ENCODE measurements around the gene ANKRD29.
"Not testable (repeated sequence)": the region's sequence is repeated elsewhere in the genome, so short reads cannot be mapped to it uniquely, and the experiment has no call there.

Gene ANKRD29

DNA sequence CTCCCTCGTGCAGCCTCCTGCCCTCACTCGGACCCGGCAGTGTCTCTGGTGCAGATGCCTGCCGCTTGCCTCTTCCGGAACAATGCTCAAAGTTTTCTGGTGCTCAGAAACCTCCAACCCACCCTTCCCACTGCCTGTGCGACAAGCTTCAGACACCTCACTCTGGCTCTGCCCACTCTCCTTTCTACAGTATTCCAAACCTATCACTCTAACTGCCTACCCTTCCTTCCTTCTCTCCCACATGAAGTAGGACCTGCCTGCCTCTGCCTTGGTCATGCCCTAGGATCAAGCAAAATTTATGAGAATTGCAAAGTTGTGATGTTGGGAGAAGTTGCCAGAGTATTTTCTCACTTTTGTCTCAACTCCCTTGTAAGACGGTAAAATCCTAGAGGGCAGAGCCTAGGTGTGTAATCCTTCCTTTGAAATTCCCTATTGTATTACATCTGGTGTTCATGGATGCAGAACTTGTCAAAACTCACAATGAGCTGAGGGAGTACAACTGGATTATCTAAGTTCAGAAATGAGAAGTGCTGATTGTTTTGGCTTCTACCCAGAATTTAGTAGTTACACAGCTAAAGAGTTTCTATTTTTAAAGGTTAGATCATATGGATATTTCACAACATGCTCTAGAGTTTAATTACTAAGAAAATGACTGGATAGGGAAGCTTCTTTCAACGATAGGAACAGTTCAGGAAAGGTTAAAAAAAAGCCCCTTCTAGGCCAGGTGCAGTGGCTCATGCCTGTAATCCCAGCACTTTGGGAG, 83.6 kb downstream of the ANKRD29 start:
- peaks cover 0 to 55% (median 19%) of the 10 kb centered on the region in 4 donors for H3K4me1 ChIP-seq
- H3K4me3 ChIP-seq, result no peak overlapping the region
- TF ChIP-seq, protein P1, sequence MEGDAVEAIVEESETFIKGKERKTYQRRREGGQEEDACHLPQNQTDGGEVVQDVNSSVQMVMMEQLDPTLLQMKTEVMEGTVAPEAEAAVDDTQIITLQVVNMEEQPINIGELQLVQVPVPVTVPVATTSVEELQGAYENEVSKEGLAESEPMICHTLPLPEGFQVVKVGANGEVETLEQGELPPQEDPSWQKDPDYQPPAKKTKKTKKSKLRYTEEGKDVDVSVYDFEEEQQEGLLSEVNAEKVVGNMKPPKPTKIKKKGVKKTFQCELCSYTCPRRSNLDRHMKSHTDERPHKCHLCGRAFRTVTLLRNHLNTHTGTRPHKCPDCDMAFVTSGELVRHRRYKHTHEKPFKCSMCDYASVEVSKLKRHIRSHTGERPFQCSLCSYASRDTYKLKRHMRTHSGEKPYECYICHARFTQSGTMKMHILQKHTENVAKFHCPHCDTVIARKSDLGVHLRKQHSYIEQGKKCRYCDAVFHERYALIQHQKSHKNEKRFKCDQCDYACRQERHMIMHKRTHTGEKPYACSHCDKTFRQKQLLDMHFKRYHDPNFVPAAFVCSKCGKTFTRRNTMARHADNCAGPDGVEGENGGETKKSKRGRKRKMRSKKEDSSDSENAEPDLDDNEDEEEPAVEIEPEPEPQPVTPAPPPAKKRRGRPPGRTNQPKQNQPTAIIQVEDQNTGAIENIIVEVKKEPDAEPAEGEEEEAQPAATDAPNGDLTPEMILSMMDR (IDR thresholded peaks at IDR 0.05), result no peak
- peaks cover 0 to 21% (median 5%) of the 10 kb centered on the region in 3 donors for H3K36me3 ChIP-seq
- intact Hi-C loops (cut with DNase I; ENCODE audit: low total_unique reads), result no loop called here
- H3K9me3 ChIP-seq, result no peaks in the 10 kb centered on the region
- H3K27me3 ChIP-seq, result no peaks in the 10 kb centered on the region
- no peak overlapping the region for H3K27ac ChIP-seq
- DNase-seq, result no peak

DNA sequence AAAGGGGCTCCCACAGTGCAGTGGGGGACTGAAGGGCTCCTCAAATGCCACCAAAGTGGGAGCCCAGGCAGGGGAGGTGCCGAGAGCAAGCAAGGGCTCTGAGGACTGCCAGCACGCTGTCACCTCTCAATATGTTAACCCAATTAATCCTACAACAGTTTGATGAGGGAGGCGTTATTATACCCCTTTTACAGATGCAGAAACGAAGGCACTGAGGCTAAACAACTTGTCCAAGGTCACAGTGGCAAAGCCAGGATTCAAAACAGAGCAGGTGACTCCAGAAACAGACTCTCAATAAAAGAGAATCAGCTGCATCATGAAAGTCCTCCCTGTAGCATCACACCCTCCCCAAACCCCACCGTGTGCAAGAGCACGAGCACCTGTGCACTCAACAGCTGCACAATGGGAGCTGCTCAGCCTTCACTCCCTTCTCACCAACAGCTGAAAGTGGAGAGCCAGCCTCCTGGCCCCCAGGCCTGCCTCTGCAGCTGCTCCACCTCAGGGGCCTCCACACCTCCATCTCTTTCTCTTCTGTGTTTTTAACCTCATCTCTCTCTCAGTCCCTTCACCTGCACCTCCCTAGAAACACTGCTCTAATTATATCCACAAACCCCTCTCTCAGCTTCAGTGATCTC, 84.5 kb downstream of the ANKRD29 start:
- Histone ChIP-seq H3K4me1 (peaks cover 0 to 47% (median 15%) of the 10 kb centered on the region in 4 donors), H3K9me3 (no peaks in the 10 kb centered on the region), H3K4me3 (no peak overlapping the region), H3K36me3 (peaks cover under 1 to 21% (median 5%) of the 10 kb centered on the region in 3 donors), H3K27ac (no peak overlapping the region), H3K27me3 (no peaks in the 10 kb centered on the region)
- no peak for DNase-seq
- intact Hi-C loops (cut with DNase I; ENCODE audit: low total_unique reads), result no loop called here
- TF ChIP-seq, protein P1 (IDR thresholded peaks at IDR 0.05), result no peak

DNA sequence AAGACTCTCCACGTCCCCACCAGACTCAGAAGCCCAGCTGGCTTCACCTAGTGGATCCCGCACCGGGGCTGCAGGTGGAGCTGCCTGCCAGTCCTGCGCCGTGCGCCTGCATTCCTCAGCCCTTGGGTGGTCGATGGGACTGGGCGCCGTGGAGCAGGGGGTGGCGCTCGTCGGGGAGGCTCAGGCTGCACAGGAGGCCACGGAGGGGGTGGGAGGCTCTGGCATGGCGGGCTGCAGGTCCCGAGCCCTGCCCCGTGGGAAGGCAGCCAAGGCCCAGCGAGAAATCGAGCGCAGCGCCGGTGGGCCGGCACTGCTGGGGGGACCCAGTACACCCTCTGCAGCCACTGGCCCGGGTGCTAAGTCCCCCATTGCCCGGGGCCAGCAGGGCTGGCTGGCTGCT, 85.2 kb downstream of the ANKRD29 start:
- intact Hi-C loops (cut with DNase I; ENCODE audit: low total_unique reads); DNase-seq; H3K27me3 ChIP-seq: not testable (repeated sequence)

DNA sequence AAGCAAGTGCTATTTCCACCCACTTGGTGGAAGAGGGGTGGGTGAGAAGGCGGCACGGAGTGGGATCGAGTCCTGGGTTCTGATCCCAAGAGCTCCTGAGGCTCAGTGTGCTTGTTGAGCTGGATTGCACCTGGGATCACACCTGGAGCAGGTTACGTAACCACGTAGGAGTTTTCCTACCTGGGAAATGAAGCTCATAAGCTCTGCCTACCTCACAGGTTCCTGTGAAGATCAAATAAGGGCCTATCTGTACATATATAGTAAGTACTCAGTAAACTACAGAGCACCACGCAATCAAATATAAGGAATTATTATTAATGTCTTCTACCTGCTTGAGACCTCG, 87.4 kb downstream of the ANKRD29 start:
- TF ChIP-seq, protein P1 (IDR thresholded peaks at IDR 0.05), result no peak
- no peak overlapping the region for H3K27ac ChIP-seq

More for the DNA sequence above, 85.2 kb downstream of the ANKRD29 start:
- not testable (repeated sequence) for H3K27ac ChIP-seq, H3K9me3 ChIP-seq, H3K4me3 ChIP-seq
- Histone ChIP-seq H3K4me1 (peaks cover 0 to 40% (median 12%) of the 10 kb centered on the region in 4 donors), H3K36me3 (peaks cover 5 to 25% (median 7%) of the 10 kb centered on the region in 3 donors)

DNA sequence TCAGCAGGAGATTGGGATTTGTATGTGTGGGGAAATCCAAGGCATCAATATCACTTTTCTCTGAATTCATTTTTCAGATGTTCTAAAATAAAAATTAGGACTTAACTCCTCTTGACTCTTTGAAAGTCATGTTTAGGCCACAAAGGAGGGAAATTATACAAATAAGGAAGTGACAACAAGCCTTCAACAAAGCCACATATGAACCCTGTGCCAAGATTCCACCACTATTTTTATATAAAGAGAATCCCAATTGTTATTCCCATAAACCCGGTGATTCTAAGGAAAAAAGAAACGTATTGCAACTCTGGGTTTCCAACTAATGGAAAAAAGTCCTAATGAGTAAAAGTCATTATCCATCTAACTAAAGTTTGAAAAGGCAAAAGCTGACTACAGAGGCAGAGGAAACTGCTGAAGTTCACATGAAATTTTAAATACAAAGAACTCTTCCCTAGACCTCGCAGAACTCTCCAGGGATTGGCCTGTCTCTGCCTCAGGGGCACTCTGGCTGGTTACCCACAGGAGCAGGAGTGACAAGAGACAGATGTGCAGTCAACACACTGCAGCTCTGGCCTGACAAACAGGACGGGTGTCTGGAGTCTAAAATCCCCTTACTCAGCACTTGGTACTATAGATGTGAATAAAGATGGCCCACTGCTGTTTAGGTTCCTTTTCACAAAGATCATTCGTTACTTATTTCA, 88.0 kb downstream of the ANKRD29 start:
- intact Hi-C loops (cut with DNase I; ENCODE audit: low total_unique reads), result no loop called here
- Histone ChIP-seq H3K4me1 (peaks cover 0 to 22% (median 6%) of the 10 kb centered on the region in 4 donors), H3K4me3 (no peak overlapping the region), H3K9me3 (no peaks in the 10 kb centered on the region), H3K27me3 (no peaks in the 10 kb centered on the region), H3K27ac (no peak overlapping the region), H3K36me3 (peaks cover 25 to 53% (median 34%) of the 10 kb centered on the region in 3 donors)
- DNase-seq, result no peak
- TF ChIP-seq, protein P1 (IDR thresholded peaks at IDR 0.05), result no peak

More for the DNA sequence above, 87.4 kb downstream of the ANKRD29 start:
- Histone ChIP-seq H3K4me3 (no peak overlapping the region), H3K4me1 (peaks cover 0 to 27% (median 9%) of the 10 kb centered on the region in 4 donors), H3K27me3 (no peaks in the 10 kb centered on the region), H3K9me3 (no peaks in the 10 kb centered on the region), H3K36me3 (peaks cover 22 to 48% (median 29%) of the 10 kb centered on the region in 3 donors)
- DNase-seq, result no peak
- intact Hi-C loops (cut with DNase I; ENCODE audit: low total_unique reads), result no loop called here

All from tibial artery (tissue), 4 donors.